ENCODE measurements around the gene GEMIN8.

Gene GEMIN8

GRCh38 chrX:14017399-14017798 is 12.3 kb downstream of the GEMIN8 start:
- H3K9ac ChIP-seq (ENCODE audit: low read depth, low read length) = no peak overlapping the region
- H3K9me3 ChIP-seq (ENCODE audit: control insufficient read depth, insufficient read depth, low read length) = no peaks in the 10 kb centered on the region
- no peak overlapping the region for H3K4me3 ChIP-seq (ENCODE audit: low read depth, low read length)
- H3K27ac ChIP-seq (ENCODE audit: low read depth, low read length) = no peak overlapping the region
- H3K27me3 ChIP-seq (ENCODE audit: control insufficient read depth, insufficient read depth, low read length) = no peaks in the 10 kb centered on the region
- peaks cover 60% of the 10 kb centered on the region for H3K36me3 ChIP-seq (ENCODE audit: control insufficient read depth, insufficient read depth, low read length)
- no peaks in the 10 kb centered on the region for H3K4me1 ChIP-seq (ENCODE audit: control insufficient read depth, insufficient read depth, low read length)

- Histone ChIP-seq H3K27me3 (ENCODE audit: control insufficient read depth, insufficient read depth, low read length) (no peaks in the 10 kb centered on the region), H3K9me3 (ENCODE audit: control insufficient read depth, insufficient read depth, low read length) (no peaks in the 10 kb centered on the region), H3K4me3 (ENCODE audit: low read depth, low read length) (no peak overlapping the region), H3K27ac (ENCODE audit: low read depth, low read length) (no peak overlapping the region), H3K9ac (ENCODE audit: low read depth, low read length) (no peak overlapping the region), H3K4me1 (ENCODE audit: control insufficient read depth, insufficient read depth, low read length) (no peaks in the 10 kb centered on the region), H3K36me3 (ENCODE audit: control insufficient read depth, insufficient read depth, low read length) (peaks cover 59% of the 10 kb centered on the region)
These were observed 13.8 kb downstream of the GEMIN8 start for GRCh38 chrX:14015941-14016340.

GRCh38 chrX:14015294-14015693 is 14.4 kb downstream of the GEMIN8 start:
- H3K9me3 ChIP-seq (ENCODE audit: control insufficient read depth, insufficient read depth, low read length) = no peaks in the 10 kb centered on the region
- no peak overlapping the region for H3K27ac ChIP-seq (ENCODE audit: low read depth, low read length)
- peaks cover 53% of the 10 kb centered on the region for H3K36me3 ChIP-seq (ENCODE audit: control insufficient read depth, insufficient read depth, low read length)
- no peaks in the 10 kb centered on the region for H3K4me1 ChIP-seq (ENCODE audit: control insufficient read depth, insufficient read depth, low read length)
- H3K9ac ChIP-seq (ENCODE audit: low read depth, low read length) = no peak overlapping the region
- no peaks in the 10 kb centered on the region for H3K27me3 ChIP-seq (ENCODE audit: control insufficient read depth, insufficient read depth, low read length)
- H3K4me3 ChIP-seq (ENCODE audit: low read depth, low read length) = no peak overlapping the region

- Histone ChIP-seq H3K9ac (ENCODE audit: low read depth, low read length) (no peak overlapping the region), H3K27me3 (ENCODE audit: control insufficient read depth, insufficient read depth, low read length) (no peaks in the 10 kb centered on the region), H3K4me1 (ENCODE audit: control insufficient read depth, insufficient read depth, low read length) (no peaks in the 10 kb centered on the region), H3K36me3 (ENCODE audit: control insufficient read depth, insufficient read depth, low read length) (peaks cover 45% of the 10 kb centered on the region), H3K4me3 (ENCODE audit: low read depth, low read length) (no peak overlapping the region), H3K9me3 (ENCODE audit: control insufficient read depth, insufficient read depth, low read length) (no peaks in the 10 kb centered on the region), H3K27ac (ENCODE audit: low read depth, low read length) (no peak overlapping the region)
These were observed 15.2 kb downstream of the GEMIN8 start for GRCh38 chrX:14014526-14014925.

GRCh38 chrX:14013054-14013453 is 16.6 kb downstream of the GEMIN8 start:
- Histone ChIP-seq H3K9ac (ENCODE audit: low read depth, low read length) (no peak overlapping the region; the same call in 1 of the 2 replicates), H3K4me3 (ENCODE audit: low read depth, low read length) (no peak overlapping the region), H3K4me1 (ENCODE audit: control insufficient read depth, insufficient read depth, low read length) (no peaks in the 10 kb centered on the region), H3K27me3 (ENCODE audit: control insufficient read depth, insufficient read depth, low read length) (no peaks in the 10 kb centered on the region), H3K27ac (ENCODE audit: low read depth, low read length) (no peak overlapping the region), H3K9me3 (ENCODE audit: control insufficient read depth, insufficient read depth, low read length) (no peaks in the 10 kb centered on the region), H3K36me3 (ENCODE audit: control insufficient read depth, insufficient read depth, low read length) (peaks cover 41% of the 10 kb centered on the region)

- no peak overlapping the region for H3K9ac ChIP-seq (ENCODE audit: low read depth, low read length)
- H3K4me3 ChIP-seq (ENCODE audit: low read depth, low read length) = no peak overlapping the region
- no peaks in the 10 kb centered on the region for H3K4me1 ChIP-seq (ENCODE audit: control insufficient read depth, insufficient read depth, low read length)
- no peaks in the 10 kb centered on the region for H3K27me3 ChIP-seq (ENCODE audit: control insufficient read depth, insufficient read depth, low read length)
- no peaks in the 10 kb centered on the region for H3K9me3 ChIP-seq (ENCODE audit: control insufficient read depth, insufficient read depth, low read length)
- H3K27ac ChIP-seq (ENCODE audit: low read depth, low read length) = no peak overlapping the region
- peaks cover 19% of the 10 kb centered on the region for H3K36me3 ChIP-seq (ENCODE audit: control insufficient read depth, insufficient read depth, low read length)
These were observed 19.1 kb downstream of the GEMIN8 start for GRCh38 chrX:14010566-14010965.

GRCh38 chrX:14006540-14006939 is 23.2 kb downstream of the GEMIN8 start:
- Histone ChIP-seq H3K4me3 (ENCODE audit: low read depth, low read length) (no peak overlapping the region), H3K36me3 (ENCODE audit: control insufficient read depth, insufficient read depth, low read length) (peaks cover 10% of the 10 kb centered on the region), H3K27ac (ENCODE audit: low read depth, low read length) (no peak overlapping the region), H3K27me3 (ENCODE audit: control insufficient read depth, insufficient read depth, low read length) (no peaks in the 10 kb centered on the region), H3K4me1 (ENCODE audit: control insufficient read depth, insufficient read depth, low read length) (no peaks in the 10 kb centered on the region), H3K9me3 (ENCODE audit: control insufficient read depth, insufficient read depth, low read length) (no peaks in the 10 kb centered on the region), H3K9ac (ENCODE audit: low read depth, low read length) (no peak overlapping the region)

- H3K4me3 ChIP-seq (ENCODE audit: low read depth, low read length) = no peak overlapping the region
- no peak overlapping the region for H3K27ac ChIP-seq (ENCODE audit: low read depth, low read length)
- H3K27me3 ChIP-seq (ENCODE audit: control insufficient read depth, insufficient read depth, low read length) = no peaks in the 10 kb centered on the region
- H3K36me3 ChIP-seq (ENCODE audit: control insufficient read depth, insufficient read depth, low read length) = peaks cover 8% of the 10 kb centered on the region
- no peaks in the 10 kb centered on the region for H3K9me3 ChIP-seq (ENCODE audit: control insufficient read depth, insufficient read depth, low read length)
- no peak overlapping the region for H3K9ac ChIP-seq (ENCODE audit: low read depth, low read length)
- no peaks in the 10 kb centered on the region for H3K4me1 ChIP-seq (ENCODE audit: control insufficient read depth, insufficient read depth, low read length)
These were observed 25.7 kb downstream of the GEMIN8 start for GRCh38 chrX:14003876-14004425.

GRCh38 chrX:14003028-14003427 is 26.7 kb downstream of the GEMIN8 start:
- Histone ChIP-seq H3K36me3 (ENCODE audit: control insufficient read depth, insufficient read depth, low read length) (no peaks in the 10 kb centered on the region), H3K4me3 (ENCODE audit: low read depth, low read length) (no peak overlapping the region), H3K9me3 (ENCODE audit: control insufficient read depth, insufficient read depth, low read length) (no peaks in the 10 kb centered on the region)

GRCh38 chrX:13996650-13997049 is 33.0 kb downstream of the GEMIN8 start:
- no peak overlapping the region for H3K27ac ChIP-seq (ENCODE audit: low read depth, low read length)
- H3K9ac ChIP-seq (ENCODE audit: low read depth, low read length) = no peak overlapping the region
- H3K4me3 ChIP-seq (ENCODE audit: low read depth, low read length) = no peak overlapping the region
- H3K36me3 ChIP-seq (ENCODE audit: control insufficient read depth, insufficient read depth, low read length) = no peaks in the 10 kb centered on the region
- H3K27me3 ChIP-seq (ENCODE audit: control insufficient read depth, insufficient read depth, low read length) = no peaks in the 10 kb centered on the region
- H3K4me1 ChIP-seq (ENCODE audit: control insufficient read depth, insufficient read depth, low read length) = no peaks in the 10 kb centered on the region
- no peaks in the 10 kb centered on the region for H3K9me3 ChIP-seq (ENCODE audit: control insufficient read depth, insufficient read depth, low read length)

More at GRCh38 chrX:14003028-14003427, 26.7 kb downstream of the GEMIN8 start:
- H3K27ac ChIP-seq (ENCODE audit: low read depth, low read length) = no peak overlapping the region
- H3K27me3 ChIP-seq (ENCODE audit: control insufficient read depth, insufficient read depth, low read length) = no peaks in the 10 kb centered on the region
- no peaks in the 10 kb centered on the region for H3K4me1 ChIP-seq (ENCODE audit: control insufficient read depth, insufficient read depth, low read length)
- H3K9ac ChIP-seq (ENCODE audit: low read depth, low read length) = no peak overlapping the region

GRCh38 chrX:13994536-13995080 is 35.1 kb downstream of the GEMIN8 start:
- Histone ChIP-seq H3K27me3 (ENCODE audit: control insufficient read depth, insufficient read depth, low read length) (no peaks in the 10 kb centered on the region), H3K27ac (ENCODE audit: low read depth, low read length) (no peak overlapping the region), H3K9me3 (ENCODE audit: control insufficient read depth, insufficient read depth, low read length) (no peaks in the 10 kb centered on the region), H3K4me1 (ENCODE audit: control insufficient read depth, insufficient read depth, low read length) (0 out of 2 replicates have a peak, but pooled peaks cover 4% of the 10 kb centered on the region), H3K36me3 (ENCODE audit: control insufficient read depth, insufficient read depth, low read length) (no peaks in the 10 kb centered on the region), H3K4me3 (ENCODE audit: low read depth, low read length) (no peak overlapping the region), H3K9ac (ENCODE audit: low read depth, low read length) (no peak overlapping the region)
